H1 (cell line): ENCODE measurements around the gene UTP3.

Source experiments
- CBX5 ChIP-seq: fragments of 300-800, 300-1000 bp; sonication (generic); IDR thresholded peaks from 2 replicates; pipeline ENCODE4 v1.7.1; 2016; ENCODE audit warnings: antibody characterized with exemption, low read length, low read depth
- CHD2 ChIP-seq: IDR thresholded peaks from 2 replicates; pipeline ENCODE4 v1.6.1; 2012; ENCODE audit warnings: low read length, improper control_type of control experiment
- CREB1 ChIP-seq: IDR thresholded peaks from 2 replicates; pipeline ENCODE4 v1.6.1; 2012; ENCODE audit warnings: inconsistent platforms
- POLR2AphosphoS5 ChIP-seq: IDR thresholded peaks from 2 replicates; pipeline ENCODE4 v1.6.1; 2011; ENCODE audit warnings: low read depth, low read length
- RAD21 ChIP-seq, 2 experiments: IDR thresholded peaks in 1 of 2; conservative IDR thresholded peaks in 1 of 2; 2 replicates each; pipeline ENCODE4 v1.6.1; 2011; ENCODE audit warnings: low read depth in 2 of 2, low read length in 2 of 2, improper control_type of control experiment in 1 of 2, inconsistent platforms in 1 of 2, mild to moderate bottlenecking in 1 of 2, moderate library complexity in 1 of 2
- SP1 ChIP-seq: IDR thresholded peaks from 2 replicates; pipeline ENCODE4 v1.6.1; 2011; ENCODE audit warnings: low read depth, low read length
- TAF7 ChIP-seq: optimal IDR thresholded peaks from 2 replicates; pipeline ENCODE3; 2011; ENCODE audit warnings: low read depth, mild to moderate bottlenecking, inconsistent platforms, low read length, moderate library complexity, borderline replicate concordance
- YY1 ChIP-seq: IDR thresholded peaks from 2 replicates; pipeline ENCODE4 v1.6.1; 2011; ENCODE audit warnings: low read depth, mild to moderate bottlenecking, low read length
- TF ChIP-seq, protein P1 (sequence below), 3 experiments: IDR thresholded peaks; 1 replicate in 2 of 3; 2 replicates in 1 of 3; pipeline versions ENCODE4 v1.5.1 to v1.6.1; 2011; ENCODE audit warnings: low read length in 3 of 3, mild to moderate bottlenecking in 3 of 3, inconsistent platforms in 2 of 3, low read depth in 1 of 3, moderate library complexity in 1 of 3; ENCODE audit not compliant: insufficient read depth in 1 of 3; ENCODE audit errors: control extremely low read depth in 1 of 3
- TF ChIP-seq, protein P2 (sequence below): IDR thresholded peaks from 2 replicates; pipeline ENCODE4 v1.6.1; 2012; ENCODE audit warnings: inconsistent platforms

DNA sequence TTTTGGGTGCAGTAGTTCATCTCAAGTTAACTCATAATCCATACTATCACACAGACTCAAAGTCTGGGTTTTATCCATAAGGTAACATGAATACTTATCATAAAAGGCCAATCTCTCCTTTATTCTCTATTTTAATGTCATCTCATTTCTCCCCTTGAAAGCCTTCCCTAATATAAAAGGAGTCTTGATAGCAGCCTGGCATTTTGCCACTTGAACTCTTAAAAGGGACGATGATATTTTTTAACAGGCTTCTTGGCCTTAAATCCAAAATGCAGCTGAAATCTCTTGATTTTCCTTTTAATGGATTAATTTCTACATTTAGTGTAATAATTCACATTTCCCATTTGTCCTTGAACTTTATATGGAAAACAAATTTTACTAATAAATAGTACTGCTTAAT is 13.6 kb upstream of the UTP3 start:
- TF ChIP-seq, protein P1, sequence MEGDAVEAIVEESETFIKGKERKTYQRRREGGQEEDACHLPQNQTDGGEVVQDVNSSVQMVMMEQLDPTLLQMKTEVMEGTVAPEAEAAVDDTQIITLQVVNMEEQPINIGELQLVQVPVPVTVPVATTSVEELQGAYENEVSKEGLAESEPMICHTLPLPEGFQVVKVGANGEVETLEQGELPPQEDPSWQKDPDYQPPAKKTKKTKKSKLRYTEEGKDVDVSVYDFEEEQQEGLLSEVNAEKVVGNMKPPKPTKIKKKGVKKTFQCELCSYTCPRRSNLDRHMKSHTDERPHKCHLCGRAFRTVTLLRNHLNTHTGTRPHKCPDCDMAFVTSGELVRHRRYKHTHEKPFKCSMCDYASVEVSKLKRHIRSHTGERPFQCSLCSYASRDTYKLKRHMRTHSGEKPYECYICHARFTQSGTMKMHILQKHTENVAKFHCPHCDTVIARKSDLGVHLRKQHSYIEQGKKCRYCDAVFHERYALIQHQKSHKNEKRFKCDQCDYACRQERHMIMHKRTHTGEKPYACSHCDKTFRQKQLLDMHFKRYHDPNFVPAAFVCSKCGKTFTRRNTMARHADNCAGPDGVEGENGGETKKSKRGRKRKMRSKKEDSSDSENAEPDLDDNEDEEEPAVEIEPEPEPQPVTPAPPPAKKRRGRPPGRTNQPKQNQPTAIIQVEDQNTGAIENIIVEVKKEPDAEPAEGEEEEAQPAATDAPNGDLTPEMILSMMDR (IDR thresholded peaks at IDR 0.05; ENCODE audit: control extremely low read depth in 1 of 3, insufficient read depth in 1 of 3, low read depth in 1 of 3, low read length in 3 of 3) = no peak
- TF ChIP-seq POLR2AphosphoS5 (no peak), SP1 (no peak), RAD21 (IDR thresholded peaks at IDR 0.05 in 1 of 2, conservative IDR thresholded peaks at IDR 0.05 in 1 of 2; ENCODE audit: low read depth in 2 of 2, low read length in 2 of 2) (no peak), CBX5 (no peak), CREB1 (no peak), YY1 (no peak), CHD2 (no peak), TAF7 (no peak)
- TF ChIP-seq, protein P2, sequence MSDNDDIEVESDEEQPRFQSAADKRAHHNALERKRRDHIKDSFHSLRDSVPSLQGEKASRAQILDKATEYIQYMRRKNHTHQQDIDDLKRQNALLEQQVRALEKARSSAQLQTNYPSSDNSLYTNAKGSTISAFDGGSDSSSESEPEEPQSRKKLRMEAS = no peak
